Parathyroid adenoma (tissue), 2 donors: ENCODE measurements around the gene TMTC2.

Experiments
- H2AFZ ChIP-seq: fragments of 300-600 bp; sonication (generic); one replicate; pipeline ENCODE4 v1.7.0; 2017; ENCODE audit warnings: antibody characterized with exemption, mild to moderate bottlenecking
- H3K27ac ChIP-seq: fragments of 300-600 bp; sonication (generic); one replicate; pipeline ENCODE4 v1.7.0; 2017
- H3K27me3 ChIP-seq: fragments of 300-600 bp; sonication (generic); one replicate; pipeline ENCODE4 v1.7.0; 2017; ENCODE audit warnings: low read length; ENCODE audit not compliant: control insufficient read depth, insufficient read depth
- H3K36me3 ChIP-seq: fragments of 300-600 bp; sonication (generic); one replicate; pipeline ENCODE4 v1.7.0; 2017; ENCODE audit warnings: low read length; ENCODE audit not compliant: control insufficient read depth, insufficient read depth
- H3K4me1 ChIP-seq: fragments of 300-600 bp; sonication (generic); one replicate; pipeline ENCODE4 v1.7.0; 2017; ENCODE audit warnings: control low read depth
- H3K4me2 ChIP-seq: fragments of 300-600 bp; sonication (generic); one replicate; pipeline ENCODE4 v1.7.0; 2017; ENCODE audit warnings: low read length
- H3K4me3 ChIP-seq: fragments of 300-600 bp; sonication (generic); one replicate; pipeline ENCODE4 v1.7.0; 2017; ENCODE audit warnings: low read depth, low read length
- H3K79me2 ChIP-seq: fragments of 300-600 bp; sonication (generic); one replicate; pipeline ENCODE4 v1.7.0; 2017; ENCODE audit warnings: control low read depth
- H3K9ac ChIP-seq: fragments of 300-600 bp; sonication (generic); one replicate; pipeline ENCODE4 v1.7.0; 2017; ENCODE audit warnings: mild to moderate bottlenecking
- H3K9me3 ChIP-seq: fragments of 300-600 bp; sonication (generic); one replicate; pipeline ENCODE4 v1.7.0; 2017; ENCODE audit warnings: low read length; ENCODE audit not compliant: control insufficient read depth
- CTCF ChIP-seq: fragments of 300-600 bp; sonication (generic); IDR thresholded peaks from one replicate; pipeline ENCODE4 v1.7.0; 2017; ENCODE audit warnings: antibody characterized with exemption, mild to moderate bottlenecking
- donor health status: primary hyperparathyroidism.

The TMTC2 gene

GRCh38 chr12:83145325-83145840 is 458.7 kb downstream of the TMTC2 start:
- Histone ChIP-seq H3K4me1 (peaks cover 4% of the 10 kb centered on the region), H3K36me3 (no peaks in the 10 kb centered on the region), H3K27me3 (no peaks in the 10 kb centered on the region), H3K9ac (no peak overlapping the region), H3K27ac (no peak overlapping the region), H2AFZ (peak overlapping the region; percentile 48), H3K9me3 (no peaks in the 10 kb centered on the region), H3K4me2 (no peak overlapping the region), H3K79me2 (no peaks in the 10 kb centered on the region), H3K4me3 (no peak overlapping the region)
- no peak for TF ChIP-seq CTCF

DNA sequence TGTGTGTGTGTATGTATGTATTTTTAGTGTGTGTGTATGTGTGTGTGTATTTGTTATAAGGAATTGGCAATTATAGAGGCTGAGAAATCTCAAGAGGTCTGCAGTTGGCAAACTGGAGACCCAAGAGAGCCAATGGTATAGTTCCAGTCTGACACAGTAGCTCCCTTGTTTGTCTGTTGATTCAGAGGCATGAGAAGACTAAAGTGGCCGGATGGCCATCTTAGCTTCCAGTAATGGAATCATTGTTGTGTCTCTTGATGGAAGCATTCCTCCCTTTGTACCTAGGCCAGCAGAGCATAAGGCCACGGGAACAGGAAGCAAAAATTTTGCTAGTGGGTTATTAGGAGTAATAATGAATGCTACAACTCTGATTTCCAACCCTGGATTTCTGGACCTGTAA is 460.6 kb downstream of the TMTC2 start:
- Histone ChIP-seq H3K9me3 (no peaks in the 10 kb centered on the region), H3K36me3 (no peaks in the 10 kb centered on the region), H3K4me3 (no peak overlapping the region), H3K9ac (no peak overlapping the region), H3K27ac (no peak overlapping the region), H3K4me2 (no peak overlapping the region), H2AFZ (no peak overlapping the region), H3K27me3 (no peaks in the 10 kb centered on the region), H3K4me1 (peaks cover 11% of the 10 kb centered on the region), H3K79me2 (no peaks in the 10 kb centered on the region)
- TF ChIP-seq CTCF: no peak

- no peak overlapping the region for H2AFZ ChIP-seq
- no peak overlapping the region for H3K9ac ChIP-seq
- H3K36me3 ChIP-seq: no peaks in the 10 kb centered on the region
- H3K27me3 ChIP-seq: no peaks in the 10 kb centered on the region
- TF ChIP-seq CTCF: no peak
- no peaks in the 10 kb centered on the region for H3K9me3 ChIP-seq
- no peak overlapping the region for H3K4me2 ChIP-seq
- no peak overlapping the region for H3K4me3 ChIP-seq
- no peaks in the 10 kb centered on the region for H3K79me2 ChIP-seq
- no peak overlapping the region for H3K27ac ChIP-seq
- peaks cover 11% of the 10 kb centered on the region for H3K4me1 ChIP-seq
Measured at GRCh38 chr12:83149987-83150386, 463.3 kb downstream of the TMTC2 start.

DNA sequence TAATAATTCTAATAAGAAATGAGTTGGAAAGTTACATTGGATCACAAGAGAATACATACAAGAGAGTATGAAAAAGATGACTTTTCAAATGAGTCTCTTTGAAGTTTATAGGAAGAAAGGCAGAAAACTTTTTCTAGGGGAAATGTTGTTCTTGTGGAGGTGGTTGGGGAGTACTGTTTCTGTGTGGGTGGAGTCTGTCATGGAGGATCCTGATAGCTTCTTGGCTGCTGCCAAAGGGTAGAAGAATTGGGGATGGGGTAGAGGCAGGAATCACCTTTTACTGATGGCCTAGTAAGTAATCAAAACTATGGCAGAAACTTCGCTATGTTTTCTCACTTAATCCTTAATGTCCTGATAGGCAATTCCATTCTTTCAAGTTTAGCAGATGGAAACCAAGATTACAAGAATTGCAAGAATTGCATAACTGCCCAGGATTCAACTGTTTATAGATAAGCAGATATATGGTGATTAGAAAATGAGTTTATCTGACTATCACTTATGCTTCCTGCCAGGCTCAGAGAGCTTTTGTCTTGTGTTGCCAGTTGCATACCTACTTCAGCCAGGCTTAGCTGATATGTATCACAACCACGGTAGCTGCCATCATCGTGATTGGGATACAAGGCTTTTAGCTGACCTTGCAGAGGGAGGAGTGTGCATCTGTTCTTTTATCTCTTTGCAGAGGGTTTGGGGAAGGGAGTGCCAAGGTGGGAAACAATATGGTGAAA is 463.9 kb downstream of the TMTC2 start:
- H3K36me3 ChIP-seq: no peaks in the 10 kb centered on the region
- H3K9ac ChIP-seq: no peak overlapping the region
- no peak overlapping the region for H3K4me3 ChIP-seq
- peaks cover 11% of the 10 kb centered on the region for H3K4me1 ChIP-seq
- no peak for TF ChIP-seq CTCF
- H2AFZ ChIP-seq: peak overlapping the region; percentile 57
- no peaks in the 10 kb centered on the region for H3K9me3 ChIP-seq
- no peak overlapping the region for H3K27ac ChIP-seq
- no peaks in the 10 kb centered on the region for H3K79me2 ChIP-seq
- H3K4me2 ChIP-seq: no peak overlapping the region
- no peaks in the 10 kb centered on the region for H3K27me3 ChIP-seq

DNA sequence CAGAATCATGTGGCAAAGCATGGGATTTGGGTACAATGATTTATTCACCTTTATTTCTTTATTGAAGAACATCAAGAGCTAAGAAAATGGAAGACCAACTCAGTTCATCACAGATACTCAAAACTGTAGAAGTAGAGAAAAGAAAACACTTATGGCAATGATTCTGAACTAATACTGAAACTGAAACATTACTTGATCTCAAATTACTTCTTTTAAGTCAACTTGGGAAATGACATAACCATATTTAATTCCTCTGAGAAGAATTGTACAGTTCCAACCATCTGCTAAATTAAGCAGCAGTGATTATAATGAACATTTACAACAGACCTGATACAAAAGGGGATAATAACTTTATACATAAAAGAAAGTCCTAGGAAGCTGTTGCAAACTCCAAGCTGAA is 466.5 kb downstream of the TMTC2 start:
- H3K9ac ChIP-seq: no peak overlapping the region
- H3K4me1 ChIP-seq: peaks cover 11% of the 10 kb centered on the region
- no peaks in the 10 kb centered on the region for H3K36me3 ChIP-seq
- H3K79me2 ChIP-seq: no peaks in the 10 kb centered on the region
- H3K27ac ChIP-seq: no peak overlapping the region
- H3K4me3 ChIP-seq: no peak overlapping the region
- no peak for TF ChIP-seq CTCF
- H2AFZ ChIP-seq: no peak overlapping the region
- H3K4me2 ChIP-seq: no peak overlapping the region
- H3K27me3 ChIP-seq: no peaks in the 10 kb centered on the region
- H3K9me3 ChIP-seq: no peaks in the 10 kb centered on the region
